HG03342 (cell line): Measurements from ENCODE around the gene MYH7B.

Experiments used
- ATAC-seq: cut with Tn5 transposase; IDR thresholded peaks from one replicate; pipeline ENCODE4 v1.9.1; 2021; ENCODE audit warnings: mild to moderate bottlenecking, moderate library complexity; ENCODE audit not compliant: unreplicated experiment

The MYH7B gene

DNA sequence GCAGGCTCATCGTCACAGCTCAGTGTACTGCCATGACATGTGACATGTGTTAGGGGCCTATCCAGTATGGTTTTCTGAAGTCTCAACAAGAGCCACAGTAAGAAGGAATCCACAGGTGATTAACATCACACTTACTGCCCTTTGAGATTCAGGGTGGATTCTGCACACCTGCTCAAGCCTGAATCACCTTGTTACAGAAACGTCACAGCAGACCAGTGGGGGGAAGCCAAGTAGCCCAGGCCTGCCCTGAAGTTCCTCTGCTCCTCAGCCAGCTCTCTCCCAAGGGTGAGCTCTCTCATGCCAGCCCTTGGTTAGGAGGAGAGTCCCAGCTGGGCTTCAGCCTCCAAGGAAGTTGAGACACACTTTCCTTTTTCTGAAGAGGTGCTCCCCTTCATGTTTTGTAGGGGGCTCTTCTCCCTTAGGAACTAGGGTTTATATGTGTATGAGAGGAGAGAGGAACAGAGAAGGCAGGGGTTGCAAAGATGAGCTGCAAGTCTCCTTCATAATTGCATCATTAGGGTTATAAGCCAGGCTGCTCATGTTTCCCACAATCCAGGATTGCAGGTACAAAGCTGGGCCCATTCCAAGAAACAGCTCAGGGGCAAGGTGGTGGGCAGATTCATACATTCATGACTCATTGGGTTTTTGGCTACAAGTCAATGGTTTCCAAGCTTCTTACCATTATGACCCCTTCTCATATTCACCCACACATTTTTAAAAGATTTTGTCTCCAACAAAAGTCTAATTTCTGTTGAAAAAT, 11.7 kb upstream of the MYH7B start:
- ATAC-seq: no peak

- ATAC-seq: no peak
Measured at GRCh38 chr20:34945315-34946077, 10.2 kb upstream of the MYH7B start.

DNA sequence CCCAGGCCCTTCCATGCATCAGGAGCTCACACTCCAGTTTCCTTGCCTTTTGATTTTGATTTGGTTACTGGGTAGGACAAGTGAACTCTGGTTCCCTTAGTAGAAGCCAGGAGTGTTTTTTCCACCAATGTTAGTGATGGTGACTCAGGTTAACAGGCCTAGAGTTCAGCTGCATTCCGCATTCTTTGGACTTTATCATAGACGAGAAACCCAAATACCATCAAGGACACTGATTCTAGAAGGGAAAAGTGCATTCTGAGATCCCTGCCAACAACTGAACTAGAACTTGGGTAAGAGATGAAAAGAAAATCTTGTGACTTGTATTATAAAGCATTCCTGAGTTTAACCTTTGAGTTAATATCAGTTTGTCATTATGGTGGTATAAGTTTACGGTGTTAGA, 9.0 kb upstream of the MYH7B start:
- ATAC-seq: no peak

- ATAC-seq: no peak
Measured at GRCh38 chr20:34947336-34947735, 8.3 kb upstream of the MYH7B start.

GRCh38 chr20:34948030-34948429, 7.6 kb upstream of the MYH7B start:
- ATAC-seq: no peak

GRCh38 chr20:34949120-34949519, 6.5 kb upstream of the MYH7B start:
- ATAC-seq: no peak

DNA sequence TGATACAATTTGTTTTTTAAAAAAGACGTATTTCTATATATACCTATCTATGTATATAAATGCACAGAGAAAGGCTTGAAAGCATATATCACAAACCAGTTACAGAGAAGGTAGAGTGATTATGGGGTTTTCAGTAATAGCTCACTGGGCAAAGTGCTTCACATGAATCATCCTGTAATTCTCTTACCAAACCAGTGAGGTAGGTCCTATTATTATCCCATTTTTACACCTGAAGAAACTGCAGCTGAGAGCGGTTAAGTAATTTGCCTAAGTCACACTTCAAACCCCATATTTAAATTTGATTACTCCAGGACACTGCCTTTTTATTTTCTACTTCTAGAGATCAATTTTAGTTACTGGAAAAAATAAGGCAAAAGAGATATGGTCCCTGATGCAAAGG, 4.4 kb upstream of the MYH7B start:
- ATAC-seq: no peak

DNA sequence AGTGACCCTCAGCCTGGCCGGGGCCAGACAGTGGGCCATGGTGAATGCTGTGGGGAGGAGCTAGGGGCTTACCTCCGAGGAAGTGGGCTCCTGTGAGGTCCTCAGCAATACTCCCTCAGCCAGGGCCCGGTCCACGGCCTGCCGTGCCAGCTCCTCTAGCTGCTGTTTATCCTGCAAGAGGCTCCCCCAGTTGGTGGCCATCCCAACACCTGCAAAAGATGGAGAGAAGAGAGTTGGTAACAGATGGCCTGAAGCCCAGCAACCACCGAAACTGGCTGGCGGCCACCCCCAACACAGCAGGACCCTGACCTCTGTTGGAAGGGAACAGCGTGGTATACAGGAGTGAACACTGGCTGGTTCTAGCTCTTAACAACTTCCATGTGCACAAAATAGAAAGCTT, 4.0 kb upstream of the MYH7B start:
- no peak for ATAC-seq

- no peak for ATAC-seq
Measured at GRCh38 chr20:34952671-34953070, 3.0 kb upstream of the MYH7B start.

GRCh38 chr20:34953960-34954359, 1.7 kb upstream of the MYH7B start:
- ATAC-seq: no peak

DNA sequence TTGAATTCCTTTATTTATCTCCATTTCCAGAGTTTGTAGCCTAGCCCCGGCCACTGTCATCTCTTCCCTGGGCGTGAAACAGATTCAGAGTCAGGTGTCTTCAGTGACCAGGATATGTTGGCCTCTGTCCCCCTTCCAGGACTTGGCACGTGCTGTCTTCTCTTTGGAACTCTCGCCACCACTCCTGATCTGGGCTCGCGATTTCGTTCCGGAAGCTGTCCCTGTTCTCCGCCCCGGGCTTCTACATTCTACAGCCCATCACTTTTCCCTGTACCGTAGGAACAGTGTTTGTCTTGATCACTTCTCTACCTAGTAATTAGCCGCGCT, 801 bp upstream of the MYH7B start:
- no peak for ATAC-seq

DNA sequence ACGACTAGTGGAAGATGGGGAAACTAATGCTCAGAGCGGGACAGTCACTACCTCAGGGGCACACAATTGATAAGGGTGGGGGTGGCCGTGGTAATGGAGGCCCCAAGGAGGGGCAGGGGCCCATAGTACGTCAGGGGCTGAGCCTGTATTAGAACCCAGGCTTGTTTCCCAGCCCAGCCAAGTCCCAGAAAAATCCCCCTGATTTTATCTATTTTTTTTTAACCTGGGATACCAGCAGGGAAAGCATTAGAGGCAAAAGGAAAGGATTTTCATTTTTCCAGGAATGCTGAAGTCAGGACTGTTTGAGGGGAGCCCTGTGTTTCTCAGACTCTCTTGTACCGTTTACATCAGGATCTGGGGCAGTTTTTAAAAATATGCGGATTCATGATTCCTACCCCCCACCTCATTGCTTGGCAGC, 382 bp downstream of the MYH7B start:
- no peak for ATAC-seq

DNA sequence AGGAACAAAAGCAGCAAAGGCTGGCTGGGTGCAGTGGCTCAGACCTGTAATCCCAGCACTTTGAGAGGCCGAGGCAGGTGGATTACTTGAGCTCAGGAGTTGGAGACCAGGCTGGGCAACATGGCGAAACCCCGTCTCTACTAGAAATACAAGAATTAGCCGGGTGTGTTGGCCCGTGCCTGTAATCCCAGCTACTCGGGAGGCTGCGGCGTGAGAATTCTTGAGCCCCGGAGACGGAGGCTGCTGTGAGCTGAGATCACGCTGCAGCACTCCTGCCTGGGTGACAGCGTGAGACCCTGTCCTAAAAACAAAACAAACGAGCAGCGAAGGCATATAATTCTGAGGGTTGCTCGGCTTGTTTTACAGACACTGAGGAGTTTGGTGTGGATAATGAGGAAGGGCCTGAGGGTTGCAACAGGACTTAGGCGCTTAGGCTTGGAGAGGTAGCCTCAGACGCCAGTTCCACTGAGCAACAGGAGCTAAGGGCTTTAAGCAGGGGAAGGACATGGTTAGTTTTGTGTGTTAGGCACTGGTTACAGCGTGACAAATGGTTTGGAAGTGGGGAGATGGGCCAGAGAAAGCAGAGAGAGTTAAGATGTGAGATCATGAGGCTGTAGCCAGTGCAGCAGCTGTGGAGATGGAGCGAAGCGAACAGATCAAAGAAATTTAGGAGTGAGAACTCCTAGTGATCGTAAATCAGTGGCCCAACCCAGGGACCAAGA, 1.2 kb downstream of the MYH7B start:
- ATAC-seq: no peak

DNA sequence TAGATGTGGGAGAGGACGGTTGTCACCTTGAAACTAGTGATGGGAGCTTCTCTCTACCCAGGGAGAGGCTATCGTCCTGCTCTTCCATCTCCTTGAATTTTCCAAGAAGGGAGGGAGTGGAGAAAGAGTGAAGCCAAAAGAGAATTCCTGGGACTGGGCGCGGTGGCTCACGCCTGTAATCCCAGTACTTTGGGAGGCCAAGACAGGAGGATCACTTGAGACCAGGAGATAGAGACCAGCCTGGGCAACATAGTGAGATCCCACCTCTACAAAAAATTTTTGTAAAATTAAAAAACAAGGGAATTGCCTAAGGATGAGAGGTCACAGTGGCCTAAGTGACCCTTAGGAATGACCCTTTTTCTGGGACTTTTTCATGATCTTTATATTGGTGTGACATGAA, 8.8 kb downstream of the MYH7B start:
- no peak for ATAC-seq

DNA sequence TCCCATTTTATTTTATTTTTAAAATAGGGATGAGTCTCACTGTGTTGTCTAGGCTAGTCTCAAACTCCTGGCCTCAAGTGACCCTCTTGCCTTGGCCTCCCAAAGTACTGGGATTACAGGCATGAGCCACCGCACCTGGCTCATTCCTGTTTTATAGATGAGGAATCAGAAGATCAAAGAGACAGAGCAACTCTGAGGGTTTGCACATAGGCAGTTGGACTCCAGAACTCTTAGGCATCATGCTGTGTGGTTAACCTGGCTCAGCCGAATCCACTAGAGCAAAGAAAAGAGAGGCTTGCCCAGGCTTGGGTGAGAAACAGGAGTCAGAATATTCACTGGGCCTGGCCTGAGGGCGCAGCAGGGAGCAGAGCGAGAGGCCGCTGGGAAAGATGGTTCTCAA, 9.4 kb downstream of the MYH7B start:
- ATAC-seq: no peak

GRCh38 chr20:34967421-34967820, 11.8 kb downstream of the MYH7B start:
- no peak for ATAC-seq

DNA sequence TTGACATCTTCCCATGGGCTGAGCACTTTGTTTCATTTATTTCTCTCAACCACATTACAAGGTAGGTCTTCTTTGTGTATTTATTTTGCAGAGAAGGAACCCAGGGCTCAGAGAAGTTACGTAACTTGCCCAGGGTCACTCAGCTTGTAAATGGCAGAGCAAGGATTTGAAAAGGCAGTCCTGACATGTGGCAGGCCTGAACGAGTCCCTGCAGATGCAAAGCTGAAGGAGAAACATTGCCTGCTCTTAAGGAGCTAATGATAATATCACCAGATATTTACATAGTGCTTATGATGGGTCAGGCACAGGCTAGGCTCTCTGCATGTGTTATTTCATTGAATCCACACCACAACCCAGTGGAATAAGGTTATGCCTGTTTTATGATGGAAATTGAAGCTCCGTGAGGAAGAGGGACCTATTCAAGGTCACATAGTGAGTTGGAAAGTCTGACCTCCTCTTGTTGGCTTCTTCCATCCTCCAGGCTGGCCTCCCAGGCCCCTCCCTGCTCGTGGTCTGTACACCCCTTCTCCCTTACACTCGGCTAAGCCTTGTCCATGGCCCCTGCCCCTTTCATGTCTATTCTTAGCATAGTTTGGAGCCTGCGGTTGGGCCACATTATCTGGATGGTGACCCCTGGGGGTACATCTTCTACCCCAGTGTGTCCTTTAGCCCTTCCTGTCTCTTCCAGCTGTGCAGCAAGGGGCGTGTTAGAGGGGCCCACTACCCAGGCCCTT, 12.5 kb downstream of the MYH7B start:
- ATAC-seq: no peak

GRCh38 chr20:34970193-34970840, 14.6 kb downstream of the MYH7B start:
- no peak for ATAC-seq

DNA sequence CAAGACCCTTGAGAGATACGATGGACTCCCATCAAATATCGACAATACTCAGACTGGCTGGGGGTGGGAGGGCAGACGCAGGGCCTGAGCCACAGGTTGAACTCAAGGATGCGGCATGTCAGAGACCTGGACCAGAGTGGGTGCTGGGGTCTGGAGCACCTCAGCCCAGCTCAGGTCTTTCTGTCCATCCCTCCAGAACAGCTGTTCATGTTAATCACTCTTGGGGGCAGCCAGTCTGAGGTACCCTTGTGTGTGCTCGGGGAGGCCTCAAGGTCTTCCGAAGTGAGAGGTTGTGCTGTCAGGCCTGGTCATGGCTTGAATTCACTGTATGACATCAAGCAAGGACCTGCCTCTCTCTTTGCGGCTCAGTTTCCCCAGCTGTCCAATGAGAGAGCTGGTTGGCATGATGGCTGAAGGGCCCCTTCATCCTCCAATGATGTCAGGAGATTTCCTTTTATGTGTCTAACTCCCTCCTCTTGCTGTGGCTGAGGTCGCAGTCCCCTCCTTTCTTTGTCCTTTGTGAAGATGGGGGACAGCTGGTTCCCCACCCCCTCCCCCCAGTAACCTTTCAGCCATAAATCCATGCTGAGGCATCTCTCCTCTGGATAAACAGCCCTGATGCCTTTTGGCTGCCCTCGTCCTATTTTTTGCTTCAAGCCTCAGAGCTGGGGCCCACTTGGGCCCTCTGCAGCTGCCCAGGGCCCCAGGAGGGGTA, 15.3 kb downstream of the MYH7B start:
- no peak for ATAC-seq

- no peak for ATAC-seq
Measured at GRCh38 chr20:34971561-34972235, 16.0 kb downstream of the MYH7B start.
